ENCODE results near the gene IGSF21.

DNA sequence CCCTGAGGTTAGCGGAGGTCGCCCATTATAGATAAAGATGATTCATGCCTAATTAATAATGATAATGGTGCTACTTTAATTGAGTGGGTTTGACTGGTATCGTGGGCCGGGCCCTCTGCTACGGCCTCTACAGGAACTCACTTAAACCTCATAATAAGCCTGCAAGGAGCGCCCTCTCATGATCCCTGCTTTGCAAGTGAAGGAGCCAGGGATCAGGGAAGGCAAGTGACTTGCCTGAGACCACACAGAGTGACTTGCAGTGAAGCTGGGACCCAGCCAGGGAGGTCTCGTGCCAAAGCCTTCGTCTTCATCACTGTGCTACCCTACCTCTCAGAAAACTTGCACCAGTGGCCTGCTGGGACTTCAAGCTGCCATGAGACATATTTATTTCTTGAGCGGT is 206.8 kb downstream of the IGSF21 start:
- TF ChIP-seq POLR2A (IDR thresholded peaks at IDR 0.05; ENCODE audit: low read depth, low read length) (no peak), RCOR1 (IDR thresholded peaks at IDR 0.05; ENCODE audit: insufficient replicate concordance, low read length) (no peak)
- TF ChIP-seq, protein P1, sequence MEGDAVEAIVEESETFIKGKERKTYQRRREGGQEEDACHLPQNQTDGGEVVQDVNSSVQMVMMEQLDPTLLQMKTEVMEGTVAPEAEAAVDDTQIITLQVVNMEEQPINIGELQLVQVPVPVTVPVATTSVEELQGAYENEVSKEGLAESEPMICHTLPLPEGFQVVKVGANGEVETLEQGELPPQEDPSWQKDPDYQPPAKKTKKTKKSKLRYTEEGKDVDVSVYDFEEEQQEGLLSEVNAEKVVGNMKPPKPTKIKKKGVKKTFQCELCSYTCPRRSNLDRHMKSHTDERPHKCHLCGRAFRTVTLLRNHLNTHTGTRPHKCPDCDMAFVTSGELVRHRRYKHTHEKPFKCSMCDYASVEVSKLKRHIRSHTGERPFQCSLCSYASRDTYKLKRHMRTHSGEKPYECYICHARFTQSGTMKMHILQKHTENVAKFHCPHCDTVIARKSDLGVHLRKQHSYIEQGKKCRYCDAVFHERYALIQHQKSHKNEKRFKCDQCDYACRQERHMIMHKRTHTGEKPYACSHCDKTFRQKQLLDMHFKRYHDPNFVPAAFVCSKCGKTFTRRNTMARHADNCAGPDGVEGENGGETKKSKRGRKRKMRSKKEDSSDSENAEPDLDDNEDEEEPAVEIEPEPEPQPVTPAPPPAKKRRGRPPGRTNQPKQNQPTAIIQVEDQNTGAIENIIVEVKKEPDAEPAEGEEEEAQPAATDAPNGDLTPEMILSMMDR (conservative IDR thresholded peaks at IDR 0.05; ENCODE audit: low read depth, low read length) = no peak

Data from IMR-90 (cell line).